ENCODE measurements around the gene TRIOBP.
"Not testable (repeated sequence)": the region's sequence is repeated elsewhere in the genome, so short reads cannot be mapped to it uniquely, and the experiment has no call there.

The TRIOBP gene

GRCh38 chr22:37696657-37697537, at the start of gene TRIOBP:
TRIOBP (plus strand) TSS chr22:37697048; CDS start chr22:37701366, 4,318 bp downstream.
- peak; percentile 84 for FAIRE-seq

- no peak for FAIRE-seq
Measured at GRCh38 chr22:37647317-37647716, 49.5 kb upstream of the TRIOBP start.

- no peak for FAIRE-seq
Measured at GRCh38 chr22:37647928-37648327, 48.9 kb upstream of the TRIOBP start.

DNA sequence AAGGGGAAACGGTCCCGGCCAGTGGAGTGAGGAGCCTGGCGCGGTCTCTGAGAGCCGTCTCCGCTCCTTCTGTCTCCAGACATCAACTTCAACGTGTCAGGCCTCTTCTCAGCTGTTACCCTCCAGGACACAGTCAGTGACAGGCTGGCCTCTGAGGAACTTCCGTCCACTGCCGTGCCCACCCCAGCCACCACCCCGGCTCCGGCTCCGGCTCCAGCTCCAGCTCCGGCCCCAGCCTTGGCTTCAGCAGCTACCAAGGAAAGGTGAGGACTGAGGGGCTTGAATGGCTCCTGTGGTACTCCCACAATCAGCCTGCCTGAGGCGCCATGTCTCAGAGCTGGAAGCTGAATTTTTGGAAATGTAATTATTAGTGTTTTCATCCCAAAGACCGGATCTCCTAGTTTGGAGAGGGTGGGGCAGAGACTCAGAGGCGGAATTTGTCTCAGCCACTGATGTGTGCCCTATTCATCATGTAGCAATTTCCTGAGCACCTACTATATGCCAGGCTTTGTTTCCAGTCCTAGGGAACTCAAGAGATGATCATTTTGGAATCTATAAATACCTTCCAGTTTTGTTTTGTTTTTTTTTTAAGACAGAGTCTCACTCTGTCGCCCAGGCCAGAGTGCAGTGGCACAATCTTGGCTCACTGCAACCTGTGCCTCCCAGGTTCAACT, 46.2 kb upstream of the TRIOBP start:
- FAIRE-seq: no peak

- no peak for FAIRE-seq
Measured at GRCh38 chr22:37654563-37655251, 42.1 kb upstream of the TRIOBP start.

GRCh38 chr22:37655252-37655563, 41.6 kb upstream of the TRIOBP start:
- FAIRE-seq: no peak

GRCh38 chr22:37656583-37656982, 40.3 kb upstream of the TRIOBP start:
- FAIRE-seq: not testable (repeated sequence)

GRCh38 chr22:37657590-37658132, 39.2 kb upstream of the TRIOBP start:
- no peak for FAIRE-seq

GRCh38 chr22:37658133-37659065, 38.4 kb upstream of the TRIOBP start, which contains the start of gene PDXP:
PDXP (plus strand) TSS chr22:37658723; CDS start chr22:37658783, 60 bp downstream.
- peak; percentile 95 for FAIRE-seq

DNA sequence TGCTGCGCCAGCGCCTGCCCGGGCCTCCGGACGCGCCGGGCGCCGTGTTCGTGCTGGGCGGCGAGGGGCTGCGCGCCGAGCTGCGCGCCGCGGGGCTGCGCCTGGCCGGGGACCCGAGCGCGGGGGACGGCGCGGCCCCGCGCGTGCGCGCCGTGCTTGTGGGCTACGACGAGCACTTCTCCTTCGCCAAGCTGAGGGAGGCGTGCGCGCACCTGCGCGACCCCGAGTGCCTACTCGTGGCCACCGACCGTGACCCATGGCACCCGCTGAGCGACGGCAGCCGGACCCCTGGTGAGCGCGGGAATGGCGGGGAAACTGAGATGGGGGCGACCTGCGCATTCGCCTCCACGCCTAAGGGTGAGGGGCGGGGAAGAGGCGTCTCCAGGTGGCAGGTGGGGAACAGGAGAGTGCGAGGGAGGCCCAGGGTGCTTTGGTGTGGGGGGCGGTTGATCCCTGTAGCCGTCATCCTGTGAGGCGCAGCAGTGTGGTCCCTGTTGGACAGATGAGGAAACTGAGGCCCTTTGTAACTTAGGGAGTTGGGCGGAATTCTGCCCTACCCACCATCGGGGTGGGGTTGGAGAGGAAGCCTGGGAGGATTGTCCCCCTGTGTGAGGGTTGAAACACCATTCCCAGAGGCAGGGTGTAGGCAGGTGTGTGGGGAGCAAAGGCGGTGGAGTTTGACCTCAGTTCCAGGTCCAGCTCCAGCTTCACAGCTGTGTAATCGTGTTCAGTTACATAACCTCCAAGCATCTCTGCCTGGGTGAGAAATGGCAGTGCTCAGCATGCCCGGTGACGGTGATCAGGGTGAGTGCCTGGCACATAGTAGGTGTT, 37.6 kb upstream of the TRIOBP start:
- no peak for FAIRE-seq

DNA sequence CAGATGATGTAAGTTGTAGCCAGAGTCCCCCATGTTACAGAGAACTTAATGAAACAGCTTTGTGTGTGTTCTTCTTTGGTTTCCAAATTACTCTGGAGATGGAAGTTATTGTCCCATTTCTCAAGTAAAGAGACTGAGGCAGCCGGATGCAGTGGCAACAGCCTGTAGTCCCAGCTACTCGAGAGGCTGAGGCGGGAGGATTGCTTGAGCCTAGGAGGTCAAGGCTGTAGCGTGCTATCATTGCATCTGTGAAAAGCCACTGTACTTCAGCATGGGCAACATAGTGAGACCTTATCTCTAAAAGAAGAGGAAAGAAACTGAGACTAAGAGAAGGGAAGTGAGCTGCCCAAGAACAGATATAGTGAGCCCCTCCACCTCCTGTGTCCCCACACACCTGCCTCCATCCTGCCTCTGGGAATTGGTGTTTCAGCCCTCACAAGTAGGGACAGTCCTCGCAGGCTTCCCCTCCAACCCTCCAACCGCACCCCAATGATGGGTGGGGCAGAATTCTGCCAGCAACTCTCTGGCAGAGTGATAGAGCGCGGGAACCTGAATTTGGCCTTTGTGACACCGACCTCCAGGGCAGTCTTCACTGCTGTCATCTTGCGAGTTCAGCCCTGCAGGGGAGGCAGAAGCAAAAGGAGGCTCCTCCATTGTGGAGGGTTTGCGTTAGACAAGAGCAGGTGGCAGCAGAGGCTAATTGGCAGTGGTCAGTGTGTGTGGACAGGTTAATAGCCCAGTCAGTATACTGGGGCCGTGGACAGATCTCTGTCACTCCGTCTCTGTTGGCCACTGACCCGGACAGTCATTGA, 36.7 kb upstream of the TRIOBP start:
- FAIRE-seq: no peak

- FAIRE-seq: no peak
Measured at GRCh38 chr22:37660709-37661045, 36.2 kb upstream of the TRIOBP start.

- no peak for FAIRE-seq
Measured at GRCh38 chr22:37661160-37661924, 35.5 kb upstream of the TRIOBP start.

- no peak for FAIRE-seq
Measured at GRCh38 chr22:37662039-37662438, 34.8 kb upstream of the TRIOBP start.

DNA sequence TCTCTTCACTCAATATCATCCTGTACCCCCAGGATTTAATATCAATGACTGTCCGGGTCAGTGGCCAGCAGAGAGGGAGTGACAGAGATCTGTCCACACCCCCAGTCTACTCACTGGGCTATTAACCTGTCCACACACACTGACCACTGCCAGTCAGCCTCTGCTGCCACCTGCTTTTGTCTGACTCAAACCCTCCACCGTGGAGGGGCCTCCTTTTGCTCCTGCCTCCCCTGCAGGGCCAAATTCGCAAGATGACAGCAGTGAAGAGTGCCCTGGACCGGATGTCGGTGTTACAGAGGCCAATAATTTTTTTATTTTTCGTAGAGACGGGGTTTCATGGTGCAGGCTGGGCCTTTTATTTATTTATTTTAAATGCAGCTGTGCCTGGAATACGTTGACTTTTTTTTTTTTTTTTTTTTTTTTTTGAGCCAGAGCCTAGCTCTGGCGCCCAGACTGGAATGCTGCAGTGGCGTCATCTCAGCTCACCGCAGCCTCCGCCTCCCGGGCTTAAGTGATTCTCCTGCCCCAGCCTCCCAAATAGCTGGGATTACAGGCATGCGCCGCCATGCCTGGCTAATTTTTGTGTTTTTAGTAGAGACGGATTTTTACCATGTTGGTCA, 33.2 kb upstream of the TRIOBP start:
- no peak for FAIRE-seq

- no peak for FAIRE-seq
Measured at GRCh38 chr22:37664249-37665101, 32.4 kb upstream of the TRIOBP start.

GRCh38 chr22:37665487-37665886, 31.4 kb upstream of the TRIOBP start:
- FAIRE-seq: no peak

- FAIRE-seq: no peak
Measured at GRCh38 chr22:37669586-37669985, 27.3 kb upstream of the TRIOBP start.
